Measurements from ENCODE around the gene SETBP1.

SETBP1 gene

GRCh38 chr18:44986933-44987332 lies 306.2 kb downstream of the SETBP1 start:
- no peak for TF ChIP-seq CTCF (IDR thresholded peaks at IDR 0.05; ENCODE audit: low read depth, low read length, missing control alignments)
- DNase-seq (ENCODE audit: low read depth) = no peak
- H3K4me3 ChIP-seq (ENCODE audit: low read depth, low read length) = no peak overlapping the region

- no peak for TF ChIP-seq CTCF (IDR thresholded peaks at IDR 0.05; ENCODE audit: low read depth, low read length, missing control alignments)
- H3K4me3 ChIP-seq (ENCODE audit: low read depth, low read length) = no peak overlapping the region
- no peak for DNase-seq (ENCODE audit: low read depth)
Measured at GRCh38 chr18:44987371-44987770, 306.7 kb downstream of the SETBP1 start.

GRCh38 chr18:44988821-44989587 lies 308.3 kb downstream of the SETBP1 start:
- no peak for DNase-seq (ENCODE audit: low read depth)
- no peak overlapping the region for H3K4me3 ChIP-seq (ENCODE audit: low read depth, low read length)
- TF ChIP-seq CTCF (IDR thresholded peaks at IDR 0.05; ENCODE audit: low read depth, low read length, missing control alignments) = no peak

- no peak overlapping the region for H3K4me3 ChIP-seq (ENCODE audit: low read depth, low read length)
- no peak for DNase-seq (ENCODE audit: low read depth)
- TF ChIP-seq CTCF (IDR thresholded peaks at IDR 0.05; ENCODE audit: low read depth, low read length, missing control alignments) = no peak
Measured at GRCh38 chr18:44996261-44996660, 315.6 kb downstream of the SETBP1 start.

GRCh38 chr18:44997174-44997573 lies 316.5 kb downstream of the SETBP1 start:
- no peak overlapping the region for H3K4me3 ChIP-seq (ENCODE audit: low read depth, low read length)
- no peak for DNase-seq (ENCODE audit: low read depth)
- TF ChIP-seq CTCF (IDR thresholded peaks at IDR 0.05; ENCODE audit: low read depth, low read length, missing control alignments) = no peak

- TF ChIP-seq CTCF (IDR thresholded peaks at IDR 0.05; ENCODE audit: low read depth, low read length, missing control alignments) = no peak
- no peak for DNase-seq (ENCODE audit: low read depth)
- H3K4me3 ChIP-seq (ENCODE audit: low read depth, low read length) = no peak overlapping the region
Measured at GRCh38 chr18:44998360-44998759, 317.7 kb downstream of the SETBP1 start.

- H3K4me3 ChIP-seq (ENCODE audit: low read depth, low read length) = no peak overlapping the region
Measured at GRCh38 chr18:45004546-45005080, 323.9 kb downstream of the SETBP1 start.

More at GRCh38 chr18:45004546-45005080, 323.9 kb downstream of the SETBP1 start:
- no peak for TF ChIP-seq CTCF (IDR thresholded peaks at IDR 0.05; ENCODE audit: low read depth, low read length, missing control alignments)
- no peak for DNase-seq (ENCODE audit: low read depth)

All from GM12864 (cell line).